K562 (cell line): ENCODE data around the gene BMF. TPM values are rescaled to one million over a fixed set of nuclear protein-coding genes. Genes with fewer than 3 reads are reported as not detected.
A peak's percentile ranks its signal among the peaks of the same experiment; 100 is the strongest.

Source experiments
- CBX5 ChIP-seq: IDR thresholded peaks from 2 replicates; pipeline ENCODE4 v1.6.1; 2014; ENCODE audit warnings: low read depth, borderline replicate concordance
- ERF ChIP-seq: fragments of 450-650 bp; formaldehyde crosslinking; IDR thresholded peaks from 2 replicates; pipeline ENCODE4 v1.4.0; 2020; ENCODE audit warnings: mild to moderate bottlenecking, mixed read lengths
- HDAC1 ChIP-seq, 2 experiments: fragments of 450-650 bp; IDR thresholded peaks; 2 replicates each; pipeline ENCODE4 v1.6.1; 2016 to 2017; ENCODE audit warnings: inconsistent platforms in 1 of 2, mild to moderate bottlenecking in 1 of 2, moderate library complexity in 1 of 2
- MAZ ChIP-seq, 2 experiments: fragments of 450-650 bp in 1 of 2; sonication (generic) in 1 of 2; formaldehyde crosslinking; IDR thresholded peaks in 1 of 2; conservative IDR thresholded peaks in 1 of 2; 2 replicates each; pipeline versions ENCODE4 v1.4.0 to v1.5.0; 2020; ENCODE audit warnings: mild to moderate bottlenecking in 1 of 2, missing genetic modification reagents in 1 of 2
- MEF2D ChIP-seq: conservative IDR thresholded peaks from 2 replicates; pipeline ENCODE4 v1.6.1; 2016; ENCODE audit warnings: low read depth, missing genetic modification characterization, missing compliant biosample characterization
- NFATC3 ChIP-seq: fragments of 450-650 bp; IDR thresholded peaks from 2 replicates; pipeline ENCODE4 v1.6.1; 2017; ENCODE audit warnings: mild to moderate bottlenecking
- ZNF347 ChIP-seq: fragments of 450-650 bp; formaldehyde crosslinking; IDR thresholded peaks from 2 replicates; pipeline ENCODE4 v1.4.0; 2020; ENCODE audit warnings: low read depth, mild to moderate bottlenecking, moderate library complexity
- ZNF79 ChIP-seq: fragments of 250-450 bp; sonication (Bioruptor Pico); IDR thresholded peaks from 2 replicates; pipeline ENCODE4 v1.4.0; 2020; ENCODE audit warnings: low read depth, mild to moderate bottlenecking, moderate library complexity
- ZSCAN32 ChIP-seq: fragments of 450-650 bp; formaldehyde crosslinking; IDR thresholded peaks from 2 replicates; pipeline ENCODE4 v1.4.0; 2020; ENCODE audit warnings: mild to moderate bottlenecking, moderate library complexity
- polyA plus RNA-seq, 8 experiments: library from polyadenylated mRNA; depleted of rRNA in 4 of 8; stranded (reverse) in 5 of 8; unstranded in 3 of 8; fragments of >200 nt; fragmentation: Nextera tagmentation in 2 of 8; fragmentation: Illumina TruSeq in 1 of 8; extraction: Ambion mirVana in 2 of 8; extraction: Trizol in 1 of 8; gene quantifications; 2 replicates each; pipeline versions ENCODE4 v1.2.1 to v1.2.3, GENCODE V29; 2011 to 2014; ENCODE audit warnings: inconsistent platforms in 1 of 8, missing spikeins in 1 of 8
- total RNA-seq, 7 experiments: library from RNA; depleted of rRNA in 6 of 7; stranded (reverse); fragments of >200 nt in 6 of 7; fragmentation: Illumina TruSeq in 2 of 7; extraction: Trizol in 2 of 7; gene quantifications; 2 replicates each; pipeline versions ENCODE4 v1.2.1 to v1.2.3, GENCODE V29; 2011 to 2021; ENCODE audit warnings: low replicate concordance in 1 of 7
- TF ChIP-seq, protein P1 (sequence below), 2 experiments: fragments of 450-650 bp; conservative IDR thresholded peaks; 2 replicates each; pipeline ENCODE4 v1.6.1; 2017; ENCODE audit warnings: mild to moderate bottlenecking in 2 of 2, moderate library complexity in 2 of 2
- TF ChIP-seq, protein P2 (sequence below): IDR thresholded peaks from 2 replicates; pipeline ENCODE4 v1.6.1; 2012; ENCODE audit warnings: low read depth, low read length, improper control_type of control experiment, borderline replicate concordance
- TF ChIP-seq, protein P3 (sequence below), 2 experiments: IDR thresholded peaks; 2 replicates each; pipeline ENCODE4 v1.6.1; 2011; ENCODE audit warnings: borderline replicate concordance in 1 of 2, control low read depth in 1 of 2, low read depth in 1 of 2, low read length in 1 of 2, mild to moderate bottlenecking in 1 of 2, mixed read lengths in 1 of 2, moderate library complexity in 1 of 2; ENCODE audit not compliant: insufficient read depth in 1 of 2, insufficient read length in 1 of 2, poor library complexity in 1 of 2, severe bottlenecking in 1 of 2; ENCODE audit errors: extremely low read depth in 1 of 2
- TF ChIP-seq, protein P4 (sequence below): IDR thresholded peaks from 2 replicates; pipeline ENCODE4 v1.6.1; 2011; ENCODE audit warnings: borderline replicate concordance, low read depth, mild to moderate bottlenecking, moderate library complexity, low read length; ENCODE audit not compliant: insufficient read depth, poor library complexity, severe bottlenecking
- TF ChIP-seq, protein P5 (sequence below): sonication (generic); formaldehyde crosslinking; IDR thresholded peaks from 2 replicates; pipeline ENCODE4 v1.8.1; 2023; ENCODE audit warnings: mild to moderate bottlenecking, missing genetic modification reagents
- TF ChIP-seq, protein P6 (sequence below): sonication (generic); formaldehyde crosslinking; IDR thresholded peaks from 2 replicates; pipeline ENCODE4 v1.5.0; 2020; ENCODE audit warnings: missing genetic modification reagents

BMF gene
- total and polyA plus RNA-seq, 9 of the 15 experiments (the other 6 are each of a cell fraction or from before 2014, with no cell fraction given) = 0.25 to 0.91 (median 0.59) TPM; not detected in 2

DNA sequence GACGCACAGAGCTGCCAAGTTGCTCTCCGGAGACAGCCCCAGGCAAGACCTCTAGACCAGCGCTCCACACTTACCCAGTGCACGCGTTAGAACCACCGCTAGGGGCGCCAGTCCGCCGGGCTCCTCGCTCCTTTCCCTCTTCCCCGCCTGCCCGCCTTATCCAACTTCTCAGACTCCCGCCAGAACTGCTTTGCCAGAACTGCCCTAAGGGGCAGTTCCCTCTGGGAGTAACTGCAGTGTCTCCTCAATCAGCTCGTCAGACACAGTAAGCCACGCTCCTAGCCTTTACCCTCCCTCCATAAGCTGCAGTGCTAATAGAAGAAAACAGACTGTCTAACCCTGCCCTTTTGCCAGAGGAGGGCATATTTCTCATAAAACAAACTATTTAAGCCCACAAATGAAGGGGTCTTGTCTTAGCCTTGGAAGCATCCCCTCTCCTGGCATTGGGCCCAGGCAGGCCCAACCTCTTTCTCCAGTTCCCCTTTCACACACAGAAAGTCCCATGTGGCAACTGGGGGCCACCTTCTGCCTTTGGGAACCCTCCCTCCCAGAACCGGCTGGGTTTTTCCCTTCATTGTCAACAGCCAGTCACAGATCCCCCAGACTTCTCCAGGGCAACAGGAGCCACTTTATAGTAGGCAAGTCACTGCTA is 3.7 kb downstream of the BMF start (continued):
- TF ChIP-seq, protein P1, sequence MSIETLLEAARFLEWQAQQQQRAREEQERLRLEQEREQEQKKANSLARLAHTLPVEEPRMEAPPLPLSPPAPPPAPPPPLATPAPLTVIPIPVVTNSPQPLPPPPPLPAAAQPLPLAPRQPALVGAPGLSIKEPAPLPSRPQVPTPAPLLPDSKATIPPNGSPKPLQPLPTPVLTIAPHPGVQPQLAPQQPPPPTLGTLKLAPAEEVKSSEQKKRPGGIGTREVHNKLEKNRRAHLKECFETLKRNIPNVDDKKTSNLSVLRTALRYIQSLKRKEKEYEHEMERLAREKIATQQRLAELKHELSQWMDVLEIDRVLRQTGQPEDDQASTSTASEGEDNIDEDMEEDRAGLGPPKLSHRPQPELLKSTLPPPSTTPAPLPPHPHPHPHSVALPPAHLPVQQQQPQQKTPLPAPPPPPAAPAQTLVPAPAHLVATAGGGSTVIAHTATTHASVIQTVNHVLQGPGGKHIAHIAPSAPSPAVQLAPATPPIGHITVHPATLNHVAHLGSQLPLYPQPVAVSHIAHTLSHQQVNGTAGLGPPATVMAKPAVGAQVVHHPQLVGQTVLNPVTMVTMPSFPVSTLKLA (conservative IDR thresholded peaks at IDR 0.05) = peak in 1 of 2 experiments; percentile 47; a peak in 2 of 4 replicates
- TF ChIP-seq NFATC3 (no peak), ZSCAN32 (CRISPR knock-in tag) (no peak), ZNF347 (CRISPR knock-in tag) (no peak), CBX5 (no peak), HDAC1 (IDR thresholded peaks at IDR 0.05) (no peak), ERF (CRISPR knock-in tag) (no peak), ZNF79 (no peak), MAZ (CRISPR knock-in tag; conservative IDR thresholded peaks at IDR 0.05 in 1 of 2, IDR thresholded peaks at IDR 0.05 in 1 of 2) (peak in 1 of 2 experiments; percentile 83; a peak in 2 of 4 replicates), MEF2D (tag) (0 out of 2 replicates have a peak, but pooled peaks have one; percentile 32)
- TF ChIP-seq, protein P2, sequence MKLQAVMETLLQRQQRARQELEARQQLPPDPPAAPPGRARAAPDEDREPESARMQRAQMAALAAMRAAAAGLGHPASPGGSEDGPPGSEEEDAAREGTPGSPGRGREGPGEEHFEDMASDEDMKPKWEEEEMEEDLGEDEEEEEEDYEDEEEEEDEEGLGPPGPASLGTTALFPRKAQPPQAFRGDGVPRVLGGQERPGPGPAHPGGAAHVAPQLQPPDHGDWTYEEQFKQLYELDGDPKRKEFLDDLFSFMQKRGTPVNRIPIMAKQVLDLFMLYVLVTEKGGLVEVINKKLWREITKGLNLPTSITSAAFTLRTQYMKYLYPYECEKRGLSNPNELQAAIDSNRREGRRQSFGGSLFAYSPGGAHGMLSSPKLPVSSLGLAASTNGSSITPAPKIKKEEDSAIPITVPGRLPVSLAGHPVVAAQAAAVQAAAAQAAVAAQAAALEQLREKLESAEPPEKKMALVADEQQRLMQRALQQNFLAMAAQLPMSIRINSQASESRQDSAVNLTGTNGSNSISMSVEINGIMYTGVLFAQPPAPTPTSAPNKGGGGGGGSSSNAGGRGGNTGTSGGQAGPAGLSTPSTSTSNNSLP = no peak
- TF ChIP-seq, protein P3, sequence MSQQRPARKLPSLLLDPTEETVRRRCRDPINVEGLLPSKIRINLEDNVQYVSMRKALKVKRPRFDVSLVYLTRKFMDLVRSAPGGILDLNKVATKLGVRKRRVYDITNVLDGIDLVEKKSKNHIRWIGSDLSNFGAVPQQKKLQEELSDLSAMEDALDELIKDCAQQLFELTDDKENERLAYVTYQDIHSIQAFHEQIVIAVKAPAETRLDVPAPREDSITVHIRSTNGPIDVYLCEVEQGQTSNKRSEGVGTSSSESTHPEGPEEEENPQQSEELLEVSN (IDR thresholded peaks at IDR 0.05; ENCODE audit: borderline replicate concordance in 1 of 2, extremely low read depth in 1 of 2, insufficient read depth in 1 of 2, insufficient read length in 1 of 2, low read depth in 1 of 2, low read length in 1 of 2, poor library complexity in 1 of 2, severe bottlenecking in 1 of 2) = peak; percentile 93 to 97
- TF ChIP-seq, protein P4, sequence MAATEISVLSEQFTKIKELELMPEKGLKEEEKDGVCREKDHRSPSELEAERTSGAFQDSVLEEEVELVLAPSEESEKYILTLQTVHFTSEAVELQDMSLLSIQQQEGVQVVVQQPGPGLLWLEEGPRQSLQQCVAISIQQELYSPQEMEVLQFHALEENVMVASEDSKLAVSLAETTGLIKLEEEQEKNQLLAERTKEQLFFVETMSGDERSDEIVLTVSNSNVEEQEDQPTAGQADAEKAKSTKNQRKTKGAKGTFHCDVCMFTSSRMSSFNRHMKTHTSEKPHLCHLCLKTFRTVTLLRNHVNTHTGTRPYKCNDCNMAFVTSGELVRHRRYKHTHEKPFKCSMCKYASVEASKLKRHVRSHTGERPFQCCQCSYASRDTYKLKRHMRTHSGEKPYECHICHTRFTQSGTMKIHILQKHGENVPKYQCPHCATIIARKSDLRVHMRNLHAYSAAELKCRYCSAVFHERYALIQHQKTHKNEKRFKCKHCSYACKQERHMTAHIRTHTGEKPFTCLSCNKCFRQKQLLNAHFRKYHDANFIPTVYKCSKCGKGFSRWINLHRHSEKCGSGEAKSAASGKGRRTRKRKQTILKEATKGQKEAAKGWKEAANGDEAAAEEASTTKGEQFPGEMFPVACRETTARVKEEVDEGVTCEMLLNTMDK = peak; percentile 61
- TF ChIP-seq, protein P5, sequence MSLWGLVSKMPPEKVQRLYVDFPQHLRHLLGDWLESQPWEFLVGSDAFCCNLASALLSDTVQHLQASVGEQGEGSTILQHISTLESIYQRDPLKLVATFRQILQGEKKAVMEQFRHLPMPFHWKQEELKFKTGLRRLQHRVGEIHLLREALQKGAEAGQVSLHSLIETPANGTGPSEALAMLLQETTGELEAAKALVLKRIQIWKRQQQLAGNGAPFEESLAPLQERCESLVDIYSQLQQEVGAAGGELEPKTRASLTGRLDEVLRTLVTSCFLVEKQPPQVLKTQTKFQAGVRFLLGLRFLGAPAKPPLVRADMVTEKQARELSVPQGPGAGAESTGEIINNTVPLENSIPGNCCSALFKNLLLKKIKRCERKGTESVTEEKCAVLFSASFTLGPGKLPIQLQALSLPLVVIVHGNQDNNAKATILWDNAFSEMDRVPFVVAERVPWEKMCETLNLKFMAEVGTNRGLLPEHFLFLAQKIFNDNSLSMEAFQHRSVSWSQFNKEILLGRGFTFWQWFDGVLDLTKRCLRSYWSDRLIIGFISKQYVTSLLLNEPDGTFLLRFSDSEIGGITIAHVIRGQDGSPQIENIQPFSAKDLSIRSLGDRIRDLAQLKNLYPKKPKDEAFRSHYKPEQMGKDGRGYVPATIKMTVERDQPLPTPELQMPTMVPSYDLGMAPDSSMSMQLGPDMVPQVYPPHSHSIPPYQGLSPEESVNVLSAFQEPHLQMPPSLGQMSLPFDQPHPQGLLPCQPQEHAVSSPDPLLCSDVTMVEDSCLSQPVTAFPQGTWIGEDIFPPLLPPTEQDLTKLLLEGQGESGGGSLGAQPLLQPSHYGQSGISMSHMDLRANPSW (CRISPR knock-in tag) = no peak
- TF ChIP-seq, protein P6, sequence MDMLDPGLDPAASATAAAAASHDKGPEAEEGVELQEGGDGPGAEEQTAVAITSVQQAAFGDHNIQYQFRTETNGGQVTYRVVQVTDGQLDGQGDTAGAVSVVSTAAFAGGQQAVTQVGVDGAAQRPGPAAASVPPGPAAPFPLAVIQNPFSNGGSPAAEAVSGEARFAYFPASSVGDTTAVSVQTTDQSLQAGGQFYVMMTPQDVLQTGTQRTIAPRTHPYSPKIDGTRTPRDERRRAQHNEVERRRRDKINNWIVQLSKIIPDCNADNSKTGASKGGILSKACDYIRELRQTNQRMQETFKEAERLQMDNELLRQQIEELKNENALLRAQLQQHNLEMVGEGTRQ = no peak
